Sigmoid colon (tissue), 7 donors: ENCODE measurements around the gene DNPEP. TPM values are rescaled to one million over a fixed set of nuclear protein-coding genes. Genes with fewer than 3 reads are reported as not detected.

Experiments
- DNase-seq: peaks from one replicate; pipeline ENCODE4 v3.0.0-alpha.2; 2019
- H3K27ac ChIP-seq, 4 donors: fragments of 200-600 bp; sonication (generic); one replicate each; pipeline ENCODE4 v1.5.1; 2016 to 2019; ENCODE audit warnings: mild to moderate bottlenecking in 1 of 4
- H3K27me3 ChIP-seq, 3 donors: fragments of 200-600 bp; sonication (generic); one replicate each; pipeline ENCODE4 v1.5.1; 2019; ENCODE audit warnings: mild to moderate bottlenecking in 1 of 3
- H3K36me3 ChIP-seq, 4 donors: fragments of 200-600 bp; sonication (generic); one replicate each; pipeline ENCODE4 v1.5.1; 2016 to 2019
- H3K4me1 ChIP-seq, 4 donors: fragments of 200-600 bp; sonication (generic); one replicate each; pipeline ENCODE4 v1.5.1; 2017 to 2019
- H3K4me3 ChIP-seq, 4 donors: fragments of 200-600 bp; sonication (generic); one replicate each; pipeline ENCODE4 v1.5.1; 2017 to 2019; ENCODE audit warnings: mild to moderate bottlenecking in 2 of 4, moderate library complexity in 1 of 4
- H3K9me3 ChIP-seq, 4 donors: fragments of 200-600 bp in 3 of 4; sonication (generic) in 3 of 4; one replicate each; pipeline versions ENCODE4 v1.5.1 to v1.6.1; 2013 to 2019
- CTCF ChIP-seq, 4 experiments: fragments of 450-650 bp in 3 of 4; fragments of 200-600 bp in 1 of 4; IDR thresholded peaks; one replicate each; pipeline ENCODE4 v1.5.1; 2016 to 2019; ENCODE audit warnings: antibody characterized with exemption in 4 of 4, mild to moderate bottlenecking in 3 of 4, moderate library complexity in 2 of 4
- EP300 ChIP-seq, 4 donors: sonication (generic); formaldehyde crosslinking; IDR thresholded peaks; one replicate each; pipeline ENCODE4 v1.6.1; 2017; ENCODE audit warnings: antibody characterized with exemption in 4 of 4
- POLR2A ChIP-seq, 2 donors: fragments of 450-650 bp; IDR thresholded peaks; one replicate each; pipeline ENCODE4 v1.6.1; 2016; ENCODE audit warnings: antibody characterized with exemption in 2 of 2, mild to moderate bottlenecking in 2 of 2, moderate library complexity in 2 of 2
- POLR2AphosphoS5 ChIP-seq, 4 donors: sonication (generic); formaldehyde crosslinking; IDR thresholded peaks; one replicate each; pipeline ENCODE4 v1.6.1; 2017; ENCODE audit warnings: antibody characterized with exemption in 4 of 4
- WGBS, 2 donors: extraction: QIAGEN DNeasy Blood & Tissue Kit; methylation state at CpG; one replicate each; pipeline ENCODE4 v1.1.7; 2013; 5-methylcytosine and 5-hydroxymethylcytosine counted together
- intact Hi-C: fragments of 100-400 bp; cut with DNase I; formaldehyde crosslinking; loops from one replicate; pipeline ENCODE4 v1.15.1; 2023
- polyA plus RNA-seq, 3 donors: library from polyadenylated mRNA; stranded (reverse); fragments of 200-250 nt; gene quantifications; one replicate each; pipeline ENCODE4 v1.2.3, GENCODE V29; 2013
- total RNA-seq, 4 donors: library from RNA; depleted of rRNA; stranded (reverse); fragments of >200 nt; gene quantifications; one replicate each; pipeline ENCODE4 v1.1.0, GENCODE V29; 2016
- donor health status: healthy with polysubstance abuse.
- donor health status: Bipolar disorder and iron deficiency.
- donor health status: healthy.

The DNPEP gene
- total and polyA plus RNA-seq, 7 donors, result 43.2 to 137 (median 62.8) TPM

GRCh38 chr2:219352448-219353023 is 35.2 kb downstream of the DNPEP start:
- intact Hi-C loops, result no loop called here
- TF ChIP-seq EP300 (IDR thresholded peaks at IDR 0.05) (no peak), CTCF (IDR thresholded peaks at IDR 0.05) (peak in 2 of 4 experiments; percentile 13 to 21)
- Histone ChIP-seq H3K27ac (no peak overlapping the region), H3K4me1 (no peaks in the 10 kb centered on the region), H3K27me3 (peaks cover 0 to 70% (median 27%) of the 10 kb centered on the region in 3 donors), H3K9me3 (no peaks in the 10 kb centered on the region), H3K36me3 (no peaks in the 10 kb centered on the region), H3K4me3 (no peak overlapping the region)
- DNase-seq, result no peak
- 3 to 10% methylated on average over 5 of the region's 5 CpGs for WGBS, 2 donors

DNA sequence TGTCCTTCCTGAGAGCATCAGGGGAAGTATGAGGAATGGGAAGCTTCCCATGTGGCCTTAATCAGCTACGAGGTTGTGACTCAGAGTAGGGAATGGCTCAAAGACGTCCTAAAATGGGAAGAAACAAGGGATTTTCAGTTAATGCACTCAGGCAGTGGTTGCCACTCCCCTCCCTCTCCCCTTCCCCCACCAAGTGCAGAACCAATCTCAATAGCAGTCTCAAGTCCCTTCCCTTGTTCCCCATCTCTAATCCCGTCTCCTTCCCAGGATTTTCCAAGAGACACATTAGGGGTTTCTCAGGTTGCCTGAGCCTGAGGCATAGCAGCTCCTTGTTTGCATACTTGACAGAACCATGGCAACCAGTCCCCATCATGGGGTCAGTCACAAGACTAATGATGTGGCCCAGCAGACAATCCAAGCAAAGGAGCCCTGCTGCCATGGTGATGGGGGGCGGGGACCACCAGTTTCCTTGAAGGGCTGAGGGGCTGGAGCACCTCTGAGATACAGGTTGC is 36.9 kb downstream of the DNPEP start:
- no peak overlapping the region for H3K27ac ChIP-seq
- peaks cover 0 to 52% (median 23%) of the 10 kb centered on the region in 3 donors for H3K27me3 ChIP-seq
- 53 to 61% methylated on average over 4 of the region's 4 CpGs for WGBS, 2 donors
- no peaks in the 10 kb centered on the region for H3K4me1 ChIP-seq
- no peaks in the 10 kb centered on the region for H3K36me3 ChIP-seq
- TF ChIP-seq POLR2AphosphoS5 (IDR thresholded peaks at IDR 0.05), result no peak
- TF ChIP-seq POLR2A (IDR thresholded peaks at IDR 0.05), result no peak
- no peak for TF ChIP-seq CTCF (IDR thresholded peaks at IDR 0.05)
- no peak for TF ChIP-seq EP300 (IDR thresholded peaks at IDR 0.05)
- no peak for DNase-seq
- intact Hi-C loops, result no loop called here
- H3K4me3 ChIP-seq, result no peak overlapping the region
- H3K9me3 ChIP-seq, result no peaks in the 10 kb centered on the region

DNA sequence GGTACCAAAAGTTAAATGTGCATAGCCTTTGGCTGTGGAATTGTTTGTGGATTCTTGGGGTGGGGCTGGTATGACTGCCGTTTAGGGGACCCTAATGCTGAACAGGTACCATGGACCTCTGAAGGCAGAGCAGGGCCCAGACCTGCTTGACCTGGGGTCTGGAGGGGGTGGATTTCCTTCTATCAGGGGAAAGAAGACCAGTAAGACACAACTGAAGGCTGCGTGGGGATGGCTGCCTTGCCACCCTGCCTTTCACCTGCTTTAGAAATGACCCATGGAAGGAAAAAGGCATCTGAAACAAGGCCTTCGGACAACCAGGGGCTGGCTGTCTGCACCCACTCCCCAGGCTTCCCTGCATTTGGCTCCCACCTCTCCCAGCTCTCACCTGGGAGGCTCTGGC is 37.5 kb downstream of the DNPEP start:
- DNase-seq, result no peak
- Histone ChIP-seq H3K36me3 (no peaks in the 10 kb centered on the region), H3K27ac (no peak overlapping the region), H3K9me3 (no peaks in the 10 kb centered on the region), H3K4me1 (no peaks in the 10 kb centered on the region), H3K4me3 (no peak overlapping the region), H3K27me3 (peaks cover 0 to 47% (median 18%) of the 10 kb centered on the region in 3 donors)
- TF ChIP-seq POLR2A (IDR thresholded peaks at IDR 0.05) (no peak), POLR2AphosphoS5 (IDR thresholded peaks at IDR 0.05) (no peak), CTCF (IDR thresholded peaks at IDR 0.05) (no peak), EP300 (IDR thresholded peaks at IDR 0.05) (no peak)
- intact Hi-C loops, result no loop called here
- WGBS, 2 donors, result 50 to 71% methylated on average over 3 of the region's 3 CpGs

DNA sequence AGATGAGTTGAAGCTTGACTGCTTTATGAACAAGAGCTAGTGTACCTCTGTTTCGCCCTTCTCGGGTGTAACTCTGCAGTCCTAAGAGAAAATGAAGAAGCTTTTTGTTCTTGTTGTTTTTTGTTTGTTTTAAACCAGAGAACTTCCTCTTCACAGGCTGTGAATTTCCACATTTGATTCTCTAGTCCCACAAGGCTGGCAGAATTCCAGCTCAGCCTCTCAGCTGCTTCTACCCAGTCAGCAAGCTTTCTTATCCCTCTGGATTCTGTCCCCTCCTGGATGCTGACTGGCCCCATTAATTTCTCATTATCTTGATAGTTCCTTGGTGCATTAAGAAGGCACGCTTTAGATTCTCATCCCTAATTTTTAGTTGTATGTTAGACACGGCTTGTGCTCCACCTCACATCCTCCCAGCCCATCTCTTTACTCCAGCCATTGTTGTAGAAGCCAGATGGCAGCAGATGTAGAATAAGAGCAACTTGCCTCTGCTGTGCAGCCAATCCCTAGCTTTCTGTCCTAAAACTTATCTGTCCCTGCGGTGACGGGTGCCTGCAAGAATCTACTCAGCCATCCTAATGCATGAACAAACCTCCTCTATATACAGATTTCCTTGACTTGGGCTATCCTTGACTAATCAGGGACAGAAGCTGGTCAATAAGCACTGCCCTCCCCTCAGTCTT is 42.8 kb downstream of the DNPEP start:
- WGBS, 2 donors, result 38 to 50% methylated on average over 6 of the region's 6 CpGs
- DNase-seq, result peak; percentile 72

More for the DNA sequence above, 42.8 kb downstream of the DNPEP start:
- TF ChIP-seq CTCF (IDR thresholded peaks at IDR 0.05) (no peak), POLR2A (IDR thresholded peaks at IDR 0.05) (no peak), EP300 (IDR thresholded peaks at IDR 0.05) (no peak), POLR2AphosphoS5 (IDR thresholded peaks at IDR 0.05) (no peak)
- H3K4me1 ChIP-seq, result no peaks in the 10 kb centered on the region
- H3K27me3 ChIP-seq, result peaks cover 0 to 1% (median 0%) of the 10 kb centered on the region in 3 donors
- intact Hi-C loops, result no loop called here
- H3K27ac ChIP-seq, result no peak overlapping the region
- H3K4me3 ChIP-seq, result no peak overlapping the region
- no peaks in the 10 kb centered on the region for H3K36me3 ChIP-seq
- H3K9me3 ChIP-seq, result no peaks in the 10 kb centered on the region
